ENCODE results near the gene SLC12A9. TPM values are rescaled to one million over a fixed set of nuclear protein-coding genes. Genes with fewer than 3 reads are reported as not detected.

Gene SLC12A9
- total and polyA plus RNA-seq, 12 donors, result 4.8 to 15.7 (median 7.3) TPM

DNA sequence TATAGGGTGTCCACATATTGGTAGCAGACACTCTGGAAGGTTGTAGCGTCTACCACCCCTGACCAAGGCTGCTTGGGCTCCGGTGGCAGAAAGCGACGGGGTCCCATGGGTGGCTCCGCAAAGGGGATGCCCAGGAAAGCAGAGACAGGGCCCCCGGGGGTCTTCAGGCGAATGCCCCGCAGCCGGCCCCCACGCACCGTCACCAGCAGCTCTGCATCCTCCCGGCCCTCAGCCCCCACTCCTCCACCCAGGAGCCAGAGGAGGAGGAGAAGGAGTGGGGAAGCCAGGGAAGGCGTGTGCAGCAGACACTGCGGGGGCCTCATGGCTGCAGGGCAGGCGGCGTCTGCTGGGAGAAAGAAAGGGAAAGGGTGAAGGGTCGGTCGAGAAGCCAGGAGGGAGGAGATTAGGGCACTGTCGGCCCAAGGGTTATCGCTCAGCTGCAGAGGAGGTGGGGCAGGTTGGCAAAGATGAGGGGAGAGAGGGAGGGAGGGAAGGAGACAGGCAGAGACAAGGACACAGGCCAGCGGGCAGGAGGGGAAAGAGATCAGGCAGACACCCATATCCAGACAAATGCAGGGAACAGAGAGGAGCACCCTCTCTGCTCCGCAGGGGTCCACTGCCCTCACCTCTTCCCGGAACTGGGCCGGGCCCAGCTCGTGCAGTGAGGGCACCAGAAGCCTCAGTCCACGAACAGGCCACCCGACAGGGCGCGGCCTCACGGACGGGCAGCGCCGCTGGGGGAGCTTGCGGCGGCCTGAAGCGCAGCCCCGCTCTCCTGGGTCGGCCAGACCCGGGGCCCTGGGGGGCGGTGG, 41.6 kb downstream of the SLC12A9 start:
- peaks cover 13 to 86% (median 44%) of the 10 kb centered on the region in 7 donors for H3K27me3 ChIP-seq
- peaks cover 8 to 46% (median 31%) of the 10 kb centered on the region in 9 donors for H3K4me1 ChIP-seq
- ATAC-seq (no peak), DNase-seq (no peak)
- H3K9me3 ChIP-seq, result no peaks in the 10 kb centered on the region
- intact Hi-C loops (cut with DNase I), result loop anchor here in 5 of 10 donors (1.0 to 10.0 kb wide), 6 partner anchors 165 to 391 kb away; no protein-coding TSS in a partner anchor
- no peak overlapping the region for H3K27ac ChIP-seq
- TF ChIP-seq, protein P1, sequence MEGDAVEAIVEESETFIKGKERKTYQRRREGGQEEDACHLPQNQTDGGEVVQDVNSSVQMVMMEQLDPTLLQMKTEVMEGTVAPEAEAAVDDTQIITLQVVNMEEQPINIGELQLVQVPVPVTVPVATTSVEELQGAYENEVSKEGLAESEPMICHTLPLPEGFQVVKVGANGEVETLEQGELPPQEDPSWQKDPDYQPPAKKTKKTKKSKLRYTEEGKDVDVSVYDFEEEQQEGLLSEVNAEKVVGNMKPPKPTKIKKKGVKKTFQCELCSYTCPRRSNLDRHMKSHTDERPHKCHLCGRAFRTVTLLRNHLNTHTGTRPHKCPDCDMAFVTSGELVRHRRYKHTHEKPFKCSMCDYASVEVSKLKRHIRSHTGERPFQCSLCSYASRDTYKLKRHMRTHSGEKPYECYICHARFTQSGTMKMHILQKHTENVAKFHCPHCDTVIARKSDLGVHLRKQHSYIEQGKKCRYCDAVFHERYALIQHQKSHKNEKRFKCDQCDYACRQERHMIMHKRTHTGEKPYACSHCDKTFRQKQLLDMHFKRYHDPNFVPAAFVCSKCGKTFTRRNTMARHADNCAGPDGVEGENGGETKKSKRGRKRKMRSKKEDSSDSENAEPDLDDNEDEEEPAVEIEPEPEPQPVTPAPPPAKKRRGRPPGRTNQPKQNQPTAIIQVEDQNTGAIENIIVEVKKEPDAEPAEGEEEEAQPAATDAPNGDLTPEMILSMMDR (IDR thresholded peaks at IDR 0.05), result no peak
- peak overlapping the region in 6 of 10 donors; percentile 52 to 61 (median 58) for H3K4me3 ChIP-seq
- 41 to 45% methylated on average over 40 of the region's 40 CpGs for WGBS, 2 donors
- H3K36me3 ChIP-seq, result no peaks in the 10 kb centered on the region

DNA sequence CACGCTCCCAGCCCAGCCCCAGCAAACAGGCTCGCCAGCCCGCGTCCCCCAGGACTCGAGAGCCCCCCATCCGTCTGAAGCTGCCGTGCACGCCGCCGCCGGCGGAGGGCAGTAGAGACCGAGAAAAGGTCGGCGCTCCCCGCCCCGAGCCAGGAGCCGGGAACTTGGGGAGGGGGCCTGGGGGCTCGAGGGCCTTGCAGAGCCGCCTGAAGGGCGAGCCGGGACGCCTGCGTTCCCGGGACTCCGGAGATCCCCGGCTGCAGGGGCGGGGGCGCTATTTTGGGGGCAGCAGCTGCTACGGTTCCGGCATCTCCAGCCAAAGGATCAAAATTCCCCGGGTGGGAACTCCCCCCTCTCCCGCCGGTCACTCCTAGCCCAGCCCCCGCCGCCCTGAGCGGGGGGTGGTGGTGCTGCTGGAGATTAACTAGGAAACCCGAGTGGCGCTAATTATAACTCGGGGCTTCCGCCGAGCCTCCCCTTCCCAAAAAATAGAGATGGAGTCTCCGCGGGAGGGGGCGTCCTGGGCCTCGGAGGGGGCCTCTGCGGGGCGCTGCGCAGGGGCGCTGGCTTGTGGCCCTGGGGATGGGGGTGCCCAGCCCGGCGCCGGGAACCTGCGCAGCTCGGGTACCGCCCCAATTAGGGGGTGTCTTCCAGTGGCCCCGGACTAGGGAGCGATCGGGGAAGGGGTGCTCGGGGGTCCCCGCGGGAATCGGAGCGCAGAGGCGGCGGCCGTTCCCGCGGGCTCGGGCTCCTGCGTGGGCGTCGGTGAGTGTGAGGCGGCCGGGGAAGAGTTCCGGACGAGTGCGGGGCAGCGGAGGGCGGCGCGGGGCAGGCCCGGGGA, 42.6 kb downstream of the SLC12A9 start:
- 1% methylated on average over 75 to 83 of the region's 83 CpGs for WGBS, 2 donors
- ATAC-seq (peak in 4 of 8 donors; percentile 13 to 27 (median 24)), DNase-seq (peak in 1 of 2 donors; percentile 66)
- no peaks in the 10 kb centered on the region for H3K9me3 ChIP-seq
- H3K4me1 ChIP-seq, result peaks cover 6 to 41% (median 29%) of the 10 kb centered on the region in 9 donors
- H3K27ac ChIP-seq, result peak overlapping the region in 6 of 10 donors; percentile 24 to 64 (median 39)
- peaks cover 13 to 93% (median 51%) of the 10 kb centered on the region in 7 donors for H3K27me3 ChIP-seq
- TF ChIP-seq, protein P1 (IDR thresholded peaks at IDR 0.05), result peak; percentile 46 to 80 (median 78)
- H3K36me3 ChIP-seq, result no peaks in the 10 kb centered on the region
- H3K4me3 ChIP-seq, result peak overlapping the region; percentile 18 to 61 (median 53)
- intact Hi-C loops (cut with DNase I), result loop anchor here in 9 of 10 donors (1.0 to 10.0 kb wide), 8 partner anchors 72 to 390 kb away; partner anchors contain the start of gene MUC12 (in 1 of the 9)

DNA sequence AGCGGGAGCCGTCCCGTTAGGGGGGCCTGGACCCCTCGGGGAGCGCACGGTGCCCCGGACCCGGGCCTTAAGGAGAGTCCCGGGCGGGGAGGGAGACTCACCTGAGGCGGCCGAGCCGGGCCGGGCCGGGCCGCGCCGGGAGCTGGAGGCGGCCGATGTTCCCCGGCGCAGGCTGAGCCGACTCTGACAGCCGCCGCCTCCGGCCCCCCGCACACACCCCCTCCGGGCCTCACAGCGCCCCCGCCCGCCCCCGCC, 43.1 kb downstream of the SLC12A9 start, which contains the start of gene ACHE:
TSS of gene ACHE (minus strand) at position 188 of the 255 bp plus-strand sequence. CDS start 1,656 bp downstream, outside the sequence.
- peaks cover 5 to 36% (median 23%) of the 10 kb centered on the region in 9 donors for H3K4me1 ChIP-seq
- no peaks in the 10 kb centered on the region for H3K36me3 ChIP-seq
- 0 to 1% methylated on average over 25 to 32 of the region's 32 CpGs for WGBS, 2 donors
- ATAC-seq (peak in 3 of 8 donors; percentile 4 to 9 (median 6)), DNase-seq (no peak)
- H3K4me3 ChIP-seq, result peak within 1 kb of the TSS; percentile 18 to 61 (median 53)
- peaks cover 13 to 91% (median 55%) of the 10 kb centered on the region in 7 donors for H3K27me3 ChIP-seq
- H3K9me3 ChIP-seq, result no peaks in the 10 kb centered on the region
- H3K27ac ChIP-seq, result peak within 1 kb of the TSS in 6 of 10 donors; percentile 24 to 64 (median 39)
- intact Hi-C loops (cut with DNase I), result loop anchor here in 7 of 10 donors (5.0 to 10.0 kb wide), 6 partner anchors 72 to 389 kb away; partner anchors contain the start of gene MUC12 (in 1 of the 7)
- TF ChIP-seq, protein P1 (IDR thresholded peaks at IDR 0.05), result no peak

Measured in heart right ventricle (tissue), 16 donors.